ENCODE measurements around the gene FSCN2.

GRCh38 chr17:81508639-81509206, 19.5 kb upstream of the FSCN2 start:
- no peak for TF ChIP-seq CTCF (IDR thresholded peaks at IDR 0.05)
- no peak for TF ChIP-seq EP300 (IDR thresholded peaks at IDR 0.05)
- no peak for TF ChIP-seq POLR2A (IDR thresholded peaks at IDR 0.05)
